H9 (cell line): ENCODE results near the gene ITIH2. TPM values are rescaled to one million over a fixed set of nuclear protein-coding genes. Genes with fewer than 3 reads are reported as not detected.

ENCODE experiments used
- DNase-seq: peaks from one replicate; pipeline ENCODE4 v3.0.0-alpha.2; 2017
- H2AFZ ChIP-seq: one replicate; pipeline ENCODE4 v1.6.1; 2013; ENCODE audit warnings: mild to moderate bottlenecking, low read length, control low read depth, moderate library complexity
- H2AK5ac ChIP-seq: 2 replicates; pipeline ENCODE4 v1.6.1; 2013; ENCODE audit warnings: low read length, control low read depth, mixed read lengths; ENCODE audit not compliant: insufficient read length
- H2BK120ac ChIP-seq: one replicate; pipeline ENCODE4 v1.6.1; 2013; ENCODE audit warnings: low read depth, mild to moderate bottlenecking, low read length, control low read depth, inconsistent platforms; ENCODE audit not compliant: poor library complexity, severe bottlenecking
- H2BK12ac ChIP-seq: 2 replicates; pipeline ENCODE4 v1.6.1; 2013; ENCODE audit warnings: low read length, control low read depth, mixed read lengths, low read depth; ENCODE audit not compliant: insufficient read length
- H2BK15ac ChIP-seq: 2 replicates; pipeline ENCODE4 v1.6.1; 2013; ENCODE audit warnings: low read depth, low read length, control low read depth
- H2BK20ac ChIP-seq: one replicate; pipeline ENCODE4 v1.6.1; 2013; ENCODE audit warnings: low read depth, mild to moderate bottlenecking, low read length, control low read depth, inconsistent platforms; ENCODE audit not compliant: poor library complexity, severe bottlenecking
- H2BK5ac ChIP-seq: 2 replicates; pipeline ENCODE4 v1.6.1; 2013; ENCODE audit warnings: low read length, control low read depth, mixed read lengths; ENCODE audit not compliant: insufficient read length
- H3K14ac ChIP-seq: 2 replicates; pipeline ENCODE4 v1.6.1; 2013; ENCODE audit warnings: low read length, control low read depth; ENCODE audit not compliant: insufficient read depth
- H3K18ac ChIP-seq: 2 replicates; pipeline ENCODE4 v1.6.1; 2013; ENCODE audit warnings: low read depth, mild to moderate bottlenecking, mixed read lengths, low read length, control low read depth; ENCODE audit not compliant: insufficient read length
- H3K23ac ChIP-seq: 2 replicates; pipeline ENCODE4 v1.6.1; 2013; ENCODE audit warnings: low read length, control low read depth, mixed read lengths, low read depth; ENCODE audit not compliant: insufficient read length
- H3K23me2 ChIP-seq: 2 replicates; pipeline ENCODE4 v1.6.1; 2013; ENCODE audit warnings: low read depth, mild to moderate bottlenecking, mixed read lengths, low read length, control low read depth; ENCODE audit not compliant: insufficient read length, poor library complexity, severe bottlenecking
- H3K27ac ChIP-seq: 2 replicates; pipeline ENCODE4 v1.5.1; 2013; ENCODE audit warnings: low read length, control low read depth, mixed read lengths, low read depth; ENCODE audit not compliant: insufficient read length
- H3K27me3 ChIP-seq: 2 replicates; pipeline ENCODE4 v1.6.1; 2013; ENCODE audit warnings: low read length, control low read depth, inconsistent platforms; ENCODE audit not compliant: insufficient read depth
- H3K4ac ChIP-seq: 2 replicates; pipeline ENCODE4 v1.6.1; 2013; ENCODE audit warnings: low read depth, mild to moderate bottlenecking, control low read depth, inconsistent platforms, low read length, moderate library complexity
- H3K4me1 ChIP-seq: 2 replicates; pipeline ENCODE4 v1.6.1; 2013; ENCODE audit warnings: low read length, control low read depth, inconsistent platforms; ENCODE audit not compliant: insufficient read depth
- H3K4me2 ChIP-seq: 2 replicates; pipeline ENCODE4 v1.6.1; 2013; ENCODE audit warnings: low read length, control low read depth, mixed read lengths; ENCODE audit not compliant: insufficient read length, insufficient read depth
- H3K56ac ChIP-seq: 2 replicates; pipeline ENCODE4 v1.6.1; 2013; ENCODE audit warnings: low read depth, mild to moderate bottlenecking, mixed read lengths, low read length, control low read depth; ENCODE audit not compliant: insufficient read length
- H3K79me1 ChIP-seq: 2 replicates; pipeline ENCODE4 v1.6.1; 2013; ENCODE audit warnings: low read depth, mild to moderate bottlenecking, moderate library complexity, low read length, control low read depth, inconsistent platforms; ENCODE audit not compliant: insufficient read depth, poor library complexity, severe bottlenecking
- H3K79me2 ChIP-seq: 2 replicates; pipeline ENCODE4 v1.6.1; 2013; ENCODE audit warnings: low read length, control low read depth, inconsistent platforms; ENCODE audit not compliant: insufficient read depth
- H3K9ac ChIP-seq: 2 replicates; pipeline ENCODE4 v1.6.1; 2013; ENCODE audit warnings: low read length, control low read depth, mixed read lengths; ENCODE audit not compliant: insufficient read length; ENCODE audit errors: extremely low read depth
- H3K9me3 ChIP-seq: one replicate; pipeline ENCODE4 v1.6.1; 2013; ENCODE audit warnings: low read depth, low read length, inconsistent platforms; ENCODE audit not compliant: control insufficient read depth
- H3T11ph ChIP-seq: one replicate; pipeline ENCODE4 v1.6.1; 2013; ENCODE audit warnings: mild to moderate bottlenecking, low read length, control low read depth, inconsistent platforms
- H4K20me1 ChIP-seq: one replicate; pipeline ENCODE4 v1.6.1; 2013; ENCODE audit not compliant: control insufficient read depth, insufficient read length, insufficient read depth
- H4K5ac ChIP-seq: 2 replicates; pipeline ENCODE4 v1.6.1; 2013; ENCODE audit warnings: low read depth, mild to moderate bottlenecking, mixed read lengths, low read length, control low read depth; ENCODE audit not compliant: insufficient read length
- H4K8ac ChIP-seq: replicated peaks from 2 replicates; pipeline ENCODE4 v1.6.1; 2013; ENCODE audit warnings: low read length, control low read depth, mixed read lengths, low read depth; ENCODE audit not compliant: insufficient read length
- H4K91ac ChIP-seq: 2 replicates; pipeline ENCODE4 v1.6.1; 2013; ENCODE audit warnings: low read depth, mild to moderate bottlenecking, moderate library complexity, mixed read lengths, low read length, control low read depth; ENCODE audit not compliant: insufficient read length
- H3K27ac Mint-ChIP-seq, 3 experiments: 2 replicates in 2 of 3; 3 replicates in 1 of 3; pipeline ENCODE4 v1.8.0; 2020 to 2021; ENCODE audit warnings: mixed read lengths in 3 of 3, mild to moderate bottlenecking in 1 of 3, moderate library complexity in 1 of 3
- H3K27me3 Mint-ChIP-seq: 2 replicates; pipeline ENCODE4 v1.8.0; 2021; ENCODE audit warnings: low read depth, mild to moderate bottlenecking, moderate library complexity, mixed read lengths
- H3K36me3 Mint-ChIP-seq, 3 experiments: 2 replicates in 2 of 3; 3 replicates in 1 of 3; pipeline ENCODE4 v1.8.0; 2020 to 2021; ENCODE audit warnings: low read depth in 3 of 3, mixed read lengths in 3 of 3; ENCODE audit not compliant: insufficient read depth in 1 of 3
- H3K4me1 Mint-ChIP-seq, 2 experiments: 2 replicates each; pipeline ENCODE4 v1.8.0; 2020; ENCODE audit warnings: mixed read lengths in 2 of 2
- H3K4me3 Mint-ChIP-seq, 2 experiments: 2 replicates in 1 of 2; 3 replicates in 1 of 2; pipeline ENCODE4 v1.8.0; 2020 to 2021; ENCODE audit warnings: mild to moderate bottlenecking in 2 of 2, mixed read lengths in 2 of 2, moderate library complexity in 1 of 2
- H3K9me3 Mint-ChIP-seq, 2 experiments: 2 replicates in 1 of 2; 3 replicates in 1 of 2; pipeline ENCODE4 v1.8.0; 2020; ENCODE audit warnings: mild to moderate bottlenecking in 2 of 2, mixed read lengths in 2 of 2, moderate library complexity in 1 of 2
- CTCF ChIP-seq: fragments of 200-600 bp; sonication (generic); conservative IDR thresholded peaks from 3 replicates; pipeline ENCODE4 v1.8.0; 2021; ENCODE audit warnings: antibody characterized with exemption, mild to moderate bottlenecking
- whole genome bisulfite sequencing: extraction: QIAGEN DNeasy Blood & Tissue Kit; methylation state at CpG from one replicate; pipeline ENCODE4 v1.1.7; 2013; ENCODE audit warnings: missing lambda C conversion rate, low lambda C conversion rate, mixed read lengths; ENCODE audit not compliant: insufficient read length; ENCODE audit errors: extremely low coverage; 5-methylcytosine and 5-hydroxymethylcytosine counted together
- total RNA-seq: library from RNA; stranded (reverse); gene quantifications from 2 replicates; pipeline ENCODE4 v1.2.1, GENCODE V29; 2021

The ITIH2 gene
- total RNA-seq, 1 experiment from 2014 or later = not detected

DNA sequence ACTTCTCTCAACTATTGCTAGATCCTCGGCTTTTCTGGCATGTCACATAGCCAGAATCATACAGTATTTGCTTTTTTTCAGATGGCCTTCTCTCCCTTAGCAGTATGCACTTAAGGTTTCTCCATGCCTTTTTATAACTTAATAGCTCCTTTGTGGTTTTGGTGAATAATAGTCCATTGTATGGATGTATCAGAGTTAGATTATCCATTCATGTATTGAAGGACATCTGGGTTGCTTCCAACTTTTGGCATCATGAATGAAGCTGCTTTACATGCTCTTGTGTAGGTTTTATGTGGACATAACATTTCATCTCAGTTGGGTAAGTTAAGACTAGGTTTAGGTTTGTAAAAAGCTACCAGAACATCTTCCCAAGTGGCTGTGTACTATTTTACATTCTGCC, 89.4 kb downstream of the ITIH2 start:
- no CpG with 5 or more reads among the region's 1 CpG for WGBS

More for the DNA sequence above, 89.4 kb downstream of the ITIH2 start:
- no peaks in the 10 kb centered on the region for H3K79me1 ChIP-seq
- H4K5ac ChIP-seq = no peak overlapping the region
- peaks cover 11 to 13% of the 10 kb centered on the region in 2 experiments for H3K4me1 Mint-ChIP-seq
- H2AK5ac ChIP-seq = no peak overlapping the region
- no peaks in the 10 kb centered on the region for H3K27me3 ChIP-seq
- peaks cover 5% of the 10 kb centered on the region for H3K23me2 ChIP-seq
- peaks cover 36% of the 10 kb centered on the region for H3K79me2 ChIP-seq
- H3K27ac Mint-ChIP-seq = no peak overlapping the region; a peak in 2 of 7 replicates
- no peak overlapping the region for H2BK12ac ChIP-seq
- no peak overlapping the region for H3K4ac ChIP-seq
- no peak overlapping the region for H3K56ac ChIP-seq
- H3K27ac ChIP-seq = no peak overlapping the region
- H4K8ac ChIP-seq = no peak overlapping the region
- peaks cover 18 to 33% (median 24%) of the 10 kb centered on the region in 3 experiments; a peak in 6 of 7 replicates for H3K36me3 Mint-ChIP-seq
- H3K27me3 Mint-ChIP-seq = no peaks in the 10 kb centered on the region
- no peaks in the 10 kb centered on the region for H3K9me3 ChIP-seq
- H3K4me3 Mint-ChIP-seq = no peak overlapping the region
- DNase-seq = no peak
- no peak overlapping the region for H3K14ac ChIP-seq
- H3T11ph ChIP-seq = no peak overlapping the region
- H2BK120ac ChIP-seq = no peak overlapping the region
- no peak overlapping the region for H2BK5ac ChIP-seq
- no peaks in the 10 kb centered on the region for H4K20me1 ChIP-seq
- H4K91ac ChIP-seq = no peak overlapping the region
- no peak overlapping the region for H3K23ac ChIP-seq
- no peaks in the 10 kb centered on the region for H3K9me3 Mint-ChIP-seq
- H3K18ac ChIP-seq = no peak overlapping the region
- TF ChIP-seq CTCF = no peak
- no peak overlapping the region for H2BK15ac ChIP-seq
- no peaks in the 10 kb centered on the region for H3K4me1 ChIP-seq
- no peak overlapping the region for H2AFZ ChIP-seq
- H2BK20ac ChIP-seq = no peak overlapping the region
- no peak overlapping the region for H3K4me2 ChIP-seq
- no peak overlapping the region for H3K9ac ChIP-seq
